WERI-Rb-1 (cell line): ENCODE data around the gene NOXO1.

Experiments used
- DNase-seq: peaks from one replicate; pipeline ENCODE4 v3.0.0-alpha.2; 2020
- H3K27ac ChIP-seq: fragments of 250-450 bp; sonication (Bioruptor Pico); 2 replicates; pipeline ENCODE4 v1.5.1; 2020; ENCODE audit warnings: mild to moderate bottlenecking, moderate library complexity
- H3K27me3 ChIP-seq: fragments of 250-450 bp; sonication (Bioruptor Pico); 2 replicates; pipeline ENCODE4 v1.5.1; 2021; ENCODE audit warnings: mild to moderate bottlenecking, low read depth, moderate library complexity; ENCODE audit not compliant: insufficient read depth, severe bottlenecking
- H3K36me3 ChIP-seq: fragments of 250-450 bp; sonication (Bioruptor Pico); 2 replicates; pipeline ENCODE4 v1.5.1; 2020; ENCODE audit warnings: mild to moderate bottlenecking, moderate library complexity
- H3K4me3 ChIP-seq: 2 replicates; pipeline ENCODE4 v1.5.1; 2011; ENCODE audit warnings: low read depth, mild to moderate bottlenecking, control low read depth, low read length
- H3K9me3 ChIP-seq: fragments of 250-450 bp; sonication (Bioruptor Pico); 2 replicates; pipeline ENCODE4 v1.5.1; 2021; ENCODE audit warnings: mild to moderate bottlenecking, moderate library complexity; ENCODE audit not compliant: severe bottlenecking
- TF ChIP-seq, protein P1 (sequence below): IDR thresholded peaks from 2 replicates; pipeline ENCODE4 v1.5.1; 2011; ENCODE audit warnings: low read depth, mild to moderate bottlenecking, control low read depth, inconsistent platforms, low read length

NOXO1 gene

DNA sequence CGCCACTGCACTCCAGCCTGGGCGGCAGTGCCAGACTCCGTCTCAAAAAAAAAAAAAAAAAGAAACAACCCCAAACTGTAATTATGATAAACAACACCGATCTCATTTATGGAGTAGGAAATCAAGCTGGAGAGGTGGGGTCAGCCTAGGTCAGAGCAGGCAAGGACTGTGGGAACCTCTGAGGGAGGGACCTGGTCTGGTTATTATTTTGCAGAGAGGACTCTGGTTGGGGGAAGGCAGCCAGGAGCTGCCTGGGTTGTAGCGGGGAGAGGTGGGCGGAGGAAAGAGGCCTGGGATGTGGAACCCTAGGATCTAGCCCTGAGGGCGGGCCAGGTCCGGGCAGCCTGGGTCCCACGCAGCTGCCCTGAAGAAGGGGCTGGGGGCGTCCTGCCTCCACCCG, 52.2 kb downstream of the NOXO1 start:
- Histone ChIP-seq H3K27ac (peak overlapping the region; percentile 49), H3K27me3 (no peaks in the 10 kb centered on the region), H3K4me3 (peak overlapping the region; percentile 48), H3K9me3 (no peaks in the 10 kb centered on the region), H3K36me3 (no peaks in the 10 kb centered on the region)
- TF ChIP-seq, protein P1, sequence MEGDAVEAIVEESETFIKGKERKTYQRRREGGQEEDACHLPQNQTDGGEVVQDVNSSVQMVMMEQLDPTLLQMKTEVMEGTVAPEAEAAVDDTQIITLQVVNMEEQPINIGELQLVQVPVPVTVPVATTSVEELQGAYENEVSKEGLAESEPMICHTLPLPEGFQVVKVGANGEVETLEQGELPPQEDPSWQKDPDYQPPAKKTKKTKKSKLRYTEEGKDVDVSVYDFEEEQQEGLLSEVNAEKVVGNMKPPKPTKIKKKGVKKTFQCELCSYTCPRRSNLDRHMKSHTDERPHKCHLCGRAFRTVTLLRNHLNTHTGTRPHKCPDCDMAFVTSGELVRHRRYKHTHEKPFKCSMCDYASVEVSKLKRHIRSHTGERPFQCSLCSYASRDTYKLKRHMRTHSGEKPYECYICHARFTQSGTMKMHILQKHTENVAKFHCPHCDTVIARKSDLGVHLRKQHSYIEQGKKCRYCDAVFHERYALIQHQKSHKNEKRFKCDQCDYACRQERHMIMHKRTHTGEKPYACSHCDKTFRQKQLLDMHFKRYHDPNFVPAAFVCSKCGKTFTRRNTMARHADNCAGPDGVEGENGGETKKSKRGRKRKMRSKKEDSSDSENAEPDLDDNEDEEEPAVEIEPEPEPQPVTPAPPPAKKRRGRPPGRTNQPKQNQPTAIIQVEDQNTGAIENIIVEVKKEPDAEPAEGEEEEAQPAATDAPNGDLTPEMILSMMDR, result no peak
- peak; percentile 54 for DNase-seq
